Loucy (cell line): ENCODE results near the gene EPHB3.

Experiments used
- CTCF ChIP-seq: fragments of 200-600 bp; sonication (generic); conservative IDR thresholded peaks from 2 replicates; pipeline ENCODE4 v1.5.1; 2014; ENCODE audit warnings: mild to moderate bottlenecking, antibody characterized with exemption, low read length
- EZH2phosphoT487 ChIP-seq: fragments of 200-600 bp; IDR thresholded peaks from 2 replicates; pipeline ENCODE4 v1.6.1; 2018; ENCODE audit warnings: antibody characterized with exemption, mild to moderate bottlenecking, moderate library complexity, borderline replicate concordance

- TF ChIP-seq CTCF = no peak
- no peak for TF ChIP-seq EZH2phosphoT487
Measured at GRCh38 chr3:184588776-184589175, 27.2 kb downstream of the EPHB3 start.
